HepG2 (cell line): ENCODE measurements around the gene LRRN4. TPM values are rescaled to one million over a fixed set of nuclear protein-coding genes. Genes with fewer than 3 reads are reported as not detected.

Experiments
- ATAC-seq: fragments of 200-7000 bp; cut with Tn5 transposase; 3 replicates; pipeline ENCODE4 v1.9.1; 2020; ENCODE audit warnings: mild to moderate bottlenecking, moderate library complexity
- BruUV-seq: library from RNA; stranded (reverse); fragments of 400-500 nt; replicated peaks from 2 replicates; lab custom pipeline; 2021; lab: Mats Ljungman, UMichigan
- CTCF ChIA-PET: fragments of 300-600 bp; formaldehyde crosslinking; extraction: SDS; loops from one replicate; lab custom pipeline; 2021; ENCODE audit warnings: low total read pairs, inconsistent platforms, low intra/inter-chr PET ratio; lab: Yijun Ruan, JAX
- POLR2A ChIA-PET: fragments of 350-600 bp; sonication (Branson Sonifier 250); formaldehyde crosslinking; loops from one replicate; lab custom pipeline; 2020; ENCODE audit warnings: antibody characterized with exemption, inconsistent platforms; lab: Yijun Ruan, JAX
- DNase-seq: peaks from one replicate; pipeline ENCODE4 v3.0.0-alpha.2; 2015; ENCODE audit warnings: low spot score
- FAIRE-seq: peaks from 3 replicates; lab custom pipeline; 2011; peaks lifted over from hg19 to GRCh38; lab: Jason Lieb, UNC
- H2AFZ ChIP-seq: one replicate; pipeline ENCODE4 v1.6.1; 2011; ENCODE audit warnings: low read length, inconsistent platforms
- H3K27ac ChIP-seq: fragments of 300-600 bp; 3 replicates; pipeline ENCODE4 v1.8.0; 2011; ENCODE audit warnings: mixed run types, mild to moderate bottlenecking, mixed read lengths, low read length, inconsistent platforms; ENCODE audit not compliant: insufficient read depth; ENCODE audit errors: extremely low read length
- H3K27me3 ChIP-seq, 2 experiments: fragments of 200-600 bp in 1 of 2; 2 replicates in 1 of 2; 3 replicates in 1 of 2; pipeline versions ENCODE4 v1.6.0 to v1.8.0; 2011; ENCODE audit warnings: low read length in 2 of 2, mild to moderate bottlenecking in 2 of 2, moderate library complexity in 2 of 2, inconsistent platforms in 1 of 2; ENCODE audit not compliant: insufficient read depth in 2 of 2, control insufficient read depth in 1 of 2
- H3K36me3 ChIP-seq, 2 experiments: fragments of 200-600 bp in 1 of 2; replicated peaks in 1 of 2; 2 replicates in 1 of 2; 3 replicates in 1 of 2; pipeline versions ENCODE4 v1.5.1 to v1.8.0; 2011; ENCODE audit warnings: low read length in 2 of 2, inconsistent platforms in 1 of 2; ENCODE audit not compliant: insufficient read depth in 2 of 2, control insufficient read depth in 1 of 2
- H3K4me1 ChIP-seq: 2 replicates; pipeline ENCODE4 v1.5.1; 2012; ENCODE audit warnings: low read length, inconsistent platforms; ENCODE audit not compliant: insufficient read depth
- H3K4me2 ChIP-seq: 2 replicates; pipeline ENCODE4 v1.6.0; 2011; ENCODE audit warnings: low read depth, low read length, inconsistent platforms
- H3K4me3 ChIP-seq, 3 experiments: fragments of 200-600 bp in 1 of 3; sonication (generic), shearing (Covaris generic) in 1 of 3; replicated peaks in 1 of 3; 2 replicates each; pipeline ENCODE4 v1.5.1; 2011 to 2016; ENCODE audit warnings: low read length in 3 of 3, inconsistent platforms in 2 of 3, low read depth in 2 of 3, mild to moderate bottlenecking in 2 of 3, control low read depth in 1 of 3, mixed read lengths in 1 of 3; ENCODE audit not compliant: insufficient read depth in 1 of 3
- H3K79me2 ChIP-seq: one replicate; pipeline ENCODE4 v1.6.1; 2011; ENCODE audit warnings: low read length, inconsistent platforms; ENCODE audit not compliant: insufficient read depth
- H3K9ac ChIP-seq: 2 replicates; pipeline ENCODE4 v1.6.0; 2011; ENCODE audit warnings: mild to moderate bottlenecking, low read depth, low read length, inconsistent platforms; ENCODE audit not compliant: insufficient read depth
- H3K9me3 ChIP-seq: 2 replicates; pipeline ENCODE4 v1.5.1; 2012; ENCODE audit warnings: mild to moderate bottlenecking, low read length
- H4K20me1 ChIP-seq: 2 replicates; pipeline ENCODE4 v1.6.0; 2011; ENCODE audit warnings: inconsistent platforms, mild to moderate bottlenecking, low read length, moderate library complexity; ENCODE audit not compliant: insufficient read depth
- ATRX ChIP-seq: sonication (generic); formaldehyde crosslinking; IDR thresholded peaks from 2 replicates; pipeline ENCODE4 v1.4.0; 2020; ENCODE audit warnings: missing genetic modification reagents, borderline replicate concordance
- ELF4 ChIP-seq: sonication (generic); formaldehyde crosslinking; IDR thresholded peaks from 2 replicates; pipeline ENCODE4 v1.5.0; 2020; ENCODE audit warnings: missing genetic modification reagents, mild to moderate bottlenecking, moderate library complexity, borderline replicate concordance
- GABPA ChIP-seq, 2 experiments: IDR thresholded peaks; 2 replicates each; pipeline ENCODE4 v1.6.1; 2011 to 2016; ENCODE audit warnings: low read depth in 2 of 2, low read length in 1 of 2, missing biosample characterization in 1 of 2, missing genetic modification characterization in 1 of 2
- KMT2A ChIP-seq: sonication (generic); formaldehyde crosslinking; IDR thresholded peaks from 2 replicates; pipeline ENCODE4 v1.4.0; 2020; ENCODE audit warnings: missing genetic modification reagents
- MAF1 ChIP-seq: sonication (generic); formaldehyde crosslinking; IDR thresholded peaks from 2 replicates; pipeline ENCODE4 v1.5.0; 2020; ENCODE audit warnings: missing genetic modification reagents, borderline replicate concordance
- MTERF4 ChIP-seq: sonication (generic); formaldehyde crosslinking; IDR thresholded peaks from 2 replicates; pipeline ENCODE4 v1.8.0; 2023; ENCODE audit warnings: mild to moderate bottlenecking, missing genetic modification reagents
- PAX8 ChIP-seq: sonication (generic); formaldehyde crosslinking; IDR thresholded peaks from 2 replicates; pipeline ENCODE4 v1.8.0; 2022; ENCODE audit warnings: mild to moderate bottlenecking, missing genetic modification reagents, borderline replicate concordance
- SKI ChIP-seq: fragments of 450-650 bp; IDR thresholded peaks from one replicate; pipeline ENCODE4 v1.6.1; 2018; ENCODE audit warnings: mild to moderate bottlenecking; ENCODE audit not compliant: partially characterized antibody
- ZBTB7A ChIP-seq: sonication (generic); formaldehyde crosslinking; IDR thresholded peaks from 2 replicates; pipeline ENCODE4 v1.8.0; 2022; ENCODE audit warnings: mild to moderate bottlenecking, missing genetic modification reagents
- ZNF337 ChIP-seq: sonication (generic); formaldehyde crosslinking; IDR thresholded peaks from 2 replicates; pipeline ENCODE4 v1.5.1; 2020; ENCODE audit warnings: missing genetic modification reagents, low read depth, mild to moderate bottlenecking, borderline replicate concordance
- ZNF468 ChIP-seq: sonication (generic); formaldehyde crosslinking; IDR thresholded peaks from 2 replicates; pipeline ENCODE4 v1.8.0; 2022; ENCODE audit warnings: mild to moderate bottlenecking, moderate library complexity, missing genetic modification reagents
- ZNF556 ChIP-seq: sonication (generic); formaldehyde crosslinking; IDR thresholded peaks from 2 replicates; pipeline ENCODE4 v1.4.0; 2020; ENCODE audit warnings: mild to moderate bottlenecking, missing genetic modification reagents, borderline replicate concordance
- ZNF652 ChIP-seq: IDR thresholded peaks from 2 replicates; pipeline ENCODE4 v1.6.1; 2016; ENCODE audit warnings: low read depth, borderline replicate concordance
- ZNF670 ChIP-seq: sonication (generic); formaldehyde crosslinking; IDR thresholded peaks from 2 replicates; pipeline ENCODE4 v1.8.0; 2022; ENCODE audit warnings: mild to moderate bottlenecking, missing genetic modification reagents, borderline replicate concordance
- ZNF746 ChIP-seq: sonication (generic); formaldehyde crosslinking; IDR thresholded peaks from 2 replicates; pipeline ENCODE4 v1.8.0; 2022; ENCODE audit warnings: mild to moderate bottlenecking, missing genetic modification reagents
- ZNF75D ChIP-seq: sonication (generic); formaldehyde crosslinking; IDR thresholded peaks from 2 replicates; pipeline ENCODE4 v1.8.1; 2023; ENCODE audit warnings: missing genetic modification reagents, mild to moderate bottlenecking, borderline replicate concordance
- ZNF780A ChIP-seq: sonication (generic); formaldehyde crosslinking; IDR thresholded peaks from 2 replicates; pipeline ENCODE4 v1.8.0; 2022; ENCODE audit warnings: mild to moderate bottlenecking, missing genetic modification reagents, moderate library complexity
- WGBS: methylation state at CpG from one replicate; pipeline ENCODE4 v1.1.6; 2017; ENCODE audit warnings: low lambda C conversion rate; 5-methylcytosine and 5-hydroxymethylcytosine counted together
- in situ Hi-C: cut with HindIII; loops from 2 replicates; pipeline ENCODE4 v1.10.0; 2017; ENCODE audit warnings: low pct_unique_long_range_greater_than_20kb; ENCODE audit not compliant: extremely low pct_ligation_motif_present
- intact Hi-C: fragments of 100-400 bp; cut with micrococcal nuclease; formaldehyde crosslinking; loops from one replicate; pipeline ENCODE4 v1.10.0; 2022; ENCODE audit not compliant: unreplicated experiment
- polyA plus RNA-seq, 8 experiments: library from polyadenylated mRNA; depleted of rRNA in 3 of 8; stranded (reverse) in 7 of 8; unstranded in 1 of 8; fragments of >200 nt; fragmentation: Illumina TruSeq in 4 of 8; extraction: Trizol in 4 of 8; gene quantifications; 2 replicates each; pipeline versions ENCODE4 v1.2.1 to v1.2.3, GENCODE V29; 2011 to 2016; ENCODE audit warnings: low read depth in 4 of 8, missing spikeins in 1 of 8, mixed read lengths in 1 of 8; ENCODE audit not compliant: insufficient read depth in 1 of 8
- total RNA-seq, 5 experiments: library from RNA; depleted of rRNA; stranded (reverse); fragments of >200 nt; fragmentation: Illumina TruSeq; extraction: Trizol; gene quantifications; 2 replicates each; pipeline ENCODE4 v1.2.3, GENCODE V29; 2016; ENCODE audit warnings: low read depth in 1 of 5

Gene LRRN4
- total and polyA plus RNA-seq, 2 of the 13 experiments (the other 11 are each of a cell fraction or from before 2014, with no cell fraction given): 0.15 to 0.20 TPM

- POLR2A ChIA-PET: no interaction called here
- 93% methylated on average over 8 of the region's 8 CpGs for WGBS
- Histone ChIP-seq H3K4me1 (peaks cover 30% of the 10 kb centered on the region), H3K4me2 (no peak overlapping the region), H2AFZ (no peak overlapping the region), H3K9me3 (no peaks in the 10 kb centered on the region), H3K9ac (no peak overlapping the region), H3K27ac (no peak overlapping the region), H3K4me3 (no peak overlapping the region), H3K79me2 (no peaks in the 10 kb centered on the region), H3K27me3 (no peaks in the 10 kb centered on the region), H3K36me3 (peaks cover 12 to 50% of the 10 kb centered on the region in 2 experiments), H4K20me1 (no peaks in the 10 kb centered on the region)
- FAIRE-seq (no peak), ATAC-seq (no peak), DNase-seq (no peak)
- intact Hi-C loops (no loop called here), in situ Hi-C loops (no loop called here)
- CTCF ChIA-PET: no interaction called here
- no TSS peak for BruUV-seq
- TF ChIP-seq ZNF780A (CRISPR knock-in tag) (no peak), ZNF652 (CRISPR knock-in tag) (no peak), ZNF75D (no peak), MAF1 (CRISPR knock-in tag) (no peak), ZNF337 (CRISPR knock-in tag) (no peak), ZBTB7A (CRISPR knock-in tag) (no peak), ZNF746 (no peak), ZNF556 (CRISPR knock-in tag) (no peak), ELF4 (CRISPR knock-in tag) (no peak), GABPA (IDR thresholded peaks at IDR 0.05; ENCODE audit: low read depth, low read length) (no peak), GABPA (CRISPR knock-in tag; IDR thresholded peaks at IDR 0.05; ENCODE audit: low read depth) (no peak), KMT2A (no peak), ZNF468 (no peak), ZNF670 (CRISPR knock-in tag) (no peak), SKI (no peak), MTERF4 (CRISPR knock-in tag) (no peak), PAX8 (CRISPR knock-in tag) (no peak), ATRX (CRISPR knock-in tag) (no peak)
These were observed 37.8 kb upstream of the LRRN4 start for GRCh38 chr20:6091661-6092060.
